Fibroblast of the aortic adventitia (primary cell): ENCODE data around the gene NANOS2. TPM values are rescaled to one million over a fixed set of nuclear protein-coding genes. Genes with fewer than 3 reads are reported as not detected.
A peak's percentile ranks its signal among the peaks of the same experiment; 100 is the strongest.
"Not testable (repeated sequence)": the region's sequence is repeated elsewhere in the genome, so short reads cannot be mapped to it uniquely, and the experiment has no call there.

Source experiments
- DNase-seq: peaks from one replicate; pipeline ENCODE4 v3.0.0-alpha.2; 2010; ENCODE audit warnings: low read depth
- H3K4me3 ChIP-seq: 2 replicates; pipeline ENCODE4 v1.5.1; 2011; ENCODE audit warnings: low read depth, mild to moderate bottlenecking, control low read depth, low read length, moderate library complexity
- CTCF ChIP-seq: IDR thresholded peaks from 2 replicates; pipeline ENCODE4 v1.5.1; 2011; ENCODE audit warnings: mild to moderate bottlenecking, low read length, control low read depth, inconsistent platforms; ENCODE audit not compliant: insufficient read depth
- total RNA-seq: library from RNA; depleted of rRNA; stranded (reverse); fragments of >200 nt; gene quantifications from 2 replicates; pipeline ENCODE4 v1.2.3, GENCODE V29; 2012; ENCODE audit warnings: low replicate concordance

The NANOS2 gene
- total RNA-seq, 1 donor: not detected

GRCh38 chr19:45897261-45897812 lies 17.2 kb downstream of the NANOS2 start:
- no peak for TF ChIP-seq CTCF
- no peak for DNase-seq
- H3K4me3 ChIP-seq: no peak overlapping the region

GRCh38 chr19:45895983-45896599 lies 18.5 kb downstream of the NANOS2 start:
- DNase-seq, H3K4me3 ChIP-seq: not testable (repeated sequence)

GRCh38 chr19:45895519-45895972 lies 19.0 kb downstream of the NANOS2 start:
- H3K4me3 ChIP-seq: no peak overlapping the region
- no peak for DNase-seq
- no peak for TF ChIP-seq CTCF

- TF ChIP-seq CTCF: no peak
- DNase-seq: no peak
- H3K4me3 ChIP-seq: no peak overlapping the region
These were observed 23.7 kb downstream of the NANOS2 start for GRCh38 chr19:45890877-45891276.

GRCh38 chr19:45889210-45889885 lies 25.2 kb downstream of the NANOS2 start:
- no peak for DNase-seq
- no peak for TF ChIP-seq CTCF
- H3K4me3 ChIP-seq: no peak overlapping the region

GRCh38 chr19:45887200-45887710 lies 27.3 kb downstream of the NANOS2 start:
- H3K4me3 ChIP-seq: peak overlapping the region; percentile 87
- TF ChIP-seq CTCF: no peak
- DNase-seq: peak; percentile 32
